Measurements from ENCODE around the gene TOR3A. TPM values are rescaled to one million over a fixed set of nuclear protein-coding genes. Genes with fewer than 3 reads are reported as not detected.

TOR3A gene
- polyA plus RNA-seq, 1 donor = 19.6 TPM

DNA sequence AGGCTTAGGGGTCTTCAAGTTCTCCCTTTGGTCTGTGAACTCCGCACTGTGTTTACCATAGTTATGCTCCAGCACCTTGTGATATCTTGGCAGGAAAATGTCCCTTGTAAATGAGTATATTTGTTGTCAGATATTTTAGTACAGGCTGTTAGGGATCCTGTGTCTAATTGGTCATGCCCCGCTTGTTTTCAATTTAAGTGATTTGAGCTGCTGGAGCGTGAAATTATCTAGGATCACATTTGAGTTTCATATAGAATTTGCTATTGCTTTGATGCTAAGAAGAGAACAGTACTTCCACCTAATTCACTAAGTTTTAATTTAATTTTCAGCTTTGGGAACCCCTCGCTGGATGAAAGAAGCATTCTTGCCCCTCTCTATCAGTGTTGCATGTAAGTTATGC, 15.4 kb upstream of the TOR3A start:
- H3K4me1 ChIP-seq (ENCODE audit: control insufficient read depth, insufficient read depth, low read length) = no peaks in the 10 kb centered on the region
- DNase-seq = no peak
- no peaks in the 10 kb centered on the region for H3K9me3 ChIP-seq (ENCODE audit: control insufficient read depth, low read depth, low read length)
- peaks cover 53% of the 10 kb centered on the region for H3K36me3 ChIP-seq (ENCODE audit: control insufficient read depth, insufficient read depth, low read length)
- no peak overlapping the region for H3K27ac ChIP-seq (ENCODE audit: low read length)
- no peaks in the 10 kb centered on the region for H3K27me3 ChIP-seq (ENCODE audit: control insufficient read depth, insufficient read depth, low read length)
- no peak overlapping the region for H3K4me3 ChIP-seq (ENCODE audit: low read length)
- WGBS (ENCODE audit: insufficient coverage, low lambda C conversion rate) = 96% methylated on average over 4 of the region's 4 CpGs

DNA sequence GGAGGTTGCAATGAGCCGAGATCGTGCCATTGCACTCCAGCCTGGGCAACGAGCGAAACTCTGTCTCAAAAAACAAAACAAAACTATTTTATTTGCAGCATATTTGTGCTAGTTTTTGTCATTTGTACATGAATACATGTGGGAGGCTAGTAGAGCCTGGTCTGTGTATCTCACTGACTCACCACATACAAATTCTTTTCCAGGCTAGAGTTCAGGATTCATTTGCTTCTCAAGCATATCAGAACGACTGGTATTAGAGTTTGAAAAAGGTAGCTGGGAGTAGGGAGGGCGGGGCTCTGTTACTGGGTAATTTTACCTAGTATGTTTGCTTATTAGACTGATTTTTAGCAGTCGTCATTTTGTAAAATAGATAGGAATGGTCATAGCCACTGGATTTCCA, 4.5 kb upstream of the TOR3A start:
- Histone ChIP-seq H3K9me3 (ENCODE audit: control insufficient read depth, low read depth, low read length) (no peaks in the 10 kb centered on the region), H3K4me3 (ENCODE audit: low read length) (no peak overlapping the region), H3K4me1 (ENCODE audit: control insufficient read depth, insufficient read depth, low read length) (peaks cover 6% of the 10 kb centered on the region), H3K27ac (ENCODE audit: low read length) (no peak overlapping the region), H3K27me3 (ENCODE audit: control insufficient read depth, insufficient read depth, low read length) (no peaks in the 10 kb centered on the region), H3K36me3 (ENCODE audit: control insufficient read depth, insufficient read depth, low read length) (peaks cover 12% of the 10 kb centered on the region)
- DNase-seq = no peak
- WGBS (ENCODE audit: insufficient coverage, low lambda C conversion rate) = 60% methylated on average over 1 of the region's 7 CpGs

DNA sequence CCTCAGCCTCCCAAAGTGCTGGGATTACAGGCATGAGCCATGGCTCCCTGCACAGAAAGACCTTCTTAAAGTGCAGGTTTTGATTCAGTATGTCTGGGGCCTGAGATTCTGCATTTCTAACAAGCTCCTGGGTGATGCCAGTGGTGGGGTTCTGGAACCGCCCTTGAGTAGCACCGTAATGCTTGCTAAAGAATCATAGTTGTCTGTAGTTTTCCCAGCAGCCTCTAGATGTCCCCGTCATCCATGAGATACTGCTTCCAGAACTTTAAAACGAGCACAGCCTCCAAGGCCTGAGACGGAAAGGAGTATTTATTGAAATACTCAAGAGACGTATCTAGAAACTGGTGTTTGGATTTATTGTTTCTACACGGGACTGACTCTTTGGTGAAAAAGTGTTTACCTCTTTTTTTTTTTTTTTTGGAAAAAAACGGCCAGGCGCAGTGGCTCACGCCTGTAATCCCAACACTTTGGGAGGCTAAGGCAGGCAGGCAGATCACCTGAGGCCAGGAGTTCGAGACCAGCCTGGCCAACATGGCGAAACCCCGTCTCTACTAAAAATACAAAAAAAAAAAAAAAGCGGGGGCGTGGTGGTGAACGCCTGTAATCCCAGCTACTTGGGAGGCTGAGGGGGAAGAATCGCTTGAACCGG, 2.6 kb upstream of the TOR3A start:
- peak; percentile 49 to 60 for DNase-seq
- H3K4me1 ChIP-seq (ENCODE audit: control insufficient read depth, insufficient read depth, low read length) = peaks cover 11% of the 10 kb centered on the region
- H3K9me3 ChIP-seq (ENCODE audit: control insufficient read depth, low read depth, low read length) = no peaks in the 10 kb centered on the region
- H3K27ac ChIP-seq (ENCODE audit: low read length) = no peak overlapping the region
- H3K27me3 ChIP-seq (ENCODE audit: control insufficient read depth, insufficient read depth, low read length) = no peaks in the 10 kb centered on the region
- H3K36me3 ChIP-seq (ENCODE audit: control insufficient read depth, insufficient read depth, low read length) = peaks cover 3% of the 10 kb centered on the region
- no peak overlapping the region for H3K4me3 ChIP-seq (ENCODE audit: low read length)
- 0% methylated on average over 1 of the region's 18 CpGs for WGBS (ENCODE audit: insufficient coverage, low lambda C conversion rate)

DNA sequence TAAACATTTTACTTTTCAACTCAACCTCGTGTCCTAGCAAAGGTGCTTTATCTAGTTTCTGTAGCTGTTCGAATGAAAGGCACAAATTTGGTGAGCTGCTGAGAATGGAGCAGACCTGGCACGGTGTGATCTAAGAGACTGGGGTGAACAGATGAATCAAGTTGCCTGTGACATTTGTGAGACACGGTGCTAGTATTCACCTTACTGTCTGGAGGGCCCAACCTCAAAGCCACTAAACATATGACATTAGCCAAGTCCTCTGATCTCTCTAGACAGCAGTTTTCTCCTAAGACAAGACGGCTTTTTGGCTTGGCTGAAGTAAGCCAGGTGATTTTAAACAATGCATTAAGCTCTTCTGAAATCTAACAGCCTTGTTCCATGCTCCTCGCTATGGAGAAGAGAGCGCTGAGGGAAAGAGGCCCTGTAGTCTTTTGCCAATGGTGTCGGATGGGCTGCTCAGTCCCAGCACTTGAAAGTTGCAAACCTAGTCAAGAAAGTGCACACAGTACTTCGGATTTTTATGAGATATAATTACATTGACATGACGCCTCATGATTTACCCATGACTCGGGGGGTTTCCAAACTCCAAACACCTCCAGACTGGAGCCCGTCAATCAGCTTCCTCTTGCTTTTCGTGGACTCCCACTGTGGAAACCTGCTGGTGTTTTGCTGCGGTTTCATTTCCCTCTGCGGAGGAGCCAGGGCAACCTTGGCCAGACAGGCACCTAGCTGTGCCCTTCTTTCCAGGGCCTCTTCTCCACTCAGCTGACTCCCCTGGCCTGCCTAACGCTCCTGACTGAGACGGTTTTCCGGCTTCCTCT, 794 bp upstream of the TOR3A start:
- Histone ChIP-seq H3K36me3 (ENCODE audit: control insufficient read depth, insufficient read depth, low read length) (peaks cover 13% of the 10 kb centered on the region), H3K27me3 (ENCODE audit: control insufficient read depth, insufficient read depth, low read length) (no peaks in the 10 kb centered on the region), H3K9me3 (ENCODE audit: control insufficient read depth, low read depth, low read length) (no peaks in the 10 kb centered on the region), H3K4me3 (ENCODE audit: low read length) (peak overlapping the region; percentile 73), H3K27ac (ENCODE audit: low read length) (peak overlapping the region; percentile 50), H3K4me1 (ENCODE audit: control insufficient read depth, insufficient read depth, low read length) (peaks cover 11% of the 10 kb centered on the region)
- WGBS (ENCODE audit: insufficient coverage, low lambda C conversion rate) = 80% methylated on average over 2 of the region's 18 CpGs
- DNase-seq = no peak

DNA sequence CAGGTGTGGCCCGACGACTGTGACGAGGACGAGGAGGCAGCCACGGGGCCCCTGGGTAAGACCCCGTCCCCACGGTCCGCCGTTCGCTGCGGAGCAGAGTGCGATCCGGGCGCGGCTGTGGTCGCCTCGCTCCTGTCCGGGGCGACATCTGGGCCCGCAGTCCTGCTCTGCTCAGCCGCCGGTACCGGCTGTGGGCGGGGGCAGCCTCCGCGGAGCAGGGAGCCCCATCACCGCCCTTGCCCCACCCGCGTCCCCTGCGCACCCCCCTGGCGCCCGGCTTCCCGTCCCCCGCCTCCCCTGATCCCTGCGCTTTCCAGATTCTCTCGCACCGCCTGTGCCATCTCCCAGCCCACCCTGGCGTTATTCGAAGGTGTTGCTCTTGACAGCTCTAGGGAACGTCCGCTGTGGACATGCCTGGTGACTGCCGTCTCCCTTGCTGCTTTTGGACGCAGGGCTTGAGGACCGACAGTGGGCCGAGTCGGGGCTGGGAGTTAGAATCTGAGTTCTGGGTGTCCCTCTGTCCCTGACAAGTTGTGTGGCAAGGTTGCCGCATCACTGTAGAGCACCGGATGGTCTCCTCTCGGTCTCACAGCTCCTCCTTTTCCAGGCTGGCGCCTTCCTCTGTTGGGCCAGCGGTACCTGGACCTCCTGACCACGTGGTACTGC, 596 bp downstream of the TOR3A start:
- Histone ChIP-seq H3K27me3 (ENCODE audit: control insufficient read depth, insufficient read depth, low read length) (no peaks in the 10 kb centered on the region), H3K9me3 (ENCODE audit: control insufficient read depth, low read depth, low read length) (no peaks in the 10 kb centered on the region), H3K4me1 (ENCODE audit: control insufficient read depth, insufficient read depth, low read length) (peaks cover 11% of the 10 kb centered on the region), H3K4me3 (ENCODE audit: low read length) (peak overlapping the region; percentile 73), H3K27ac (ENCODE audit: low read length) (peak overlapping the region; percentile 50), H3K36me3 (ENCODE audit: control insufficient read depth, insufficient read depth, low read length) (peaks cover 21% of the 10 kb centered on the region)
- DNase-seq = peak in 1 of 2 donors; percentile 60
- no CpG with 5 or more reads among the region's 52 CpGs for WGBS (ENCODE audit: insufficient coverage, low lambda C conversion rate)

DNA sequence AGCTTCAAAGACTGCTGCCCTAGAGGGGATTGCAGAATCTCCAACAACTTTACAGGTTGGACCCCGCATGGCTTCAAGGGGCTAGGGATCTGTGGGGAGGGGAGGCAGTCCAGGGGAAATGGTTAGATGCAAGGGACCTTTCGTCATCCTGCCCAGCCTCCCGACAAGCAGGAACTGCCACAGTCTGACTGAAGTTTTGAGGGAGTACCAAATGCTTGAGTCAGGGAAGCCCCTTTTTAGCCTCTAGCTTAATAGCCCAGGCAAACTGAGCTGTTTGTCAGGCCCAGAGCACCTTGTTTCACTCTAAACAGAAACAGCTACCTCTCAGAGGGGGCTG, 1.1 kb downstream of the TOR3A start:
- no peak overlapping the region for H3K27ac ChIP-seq (ENCODE audit: low read length)
- peaks cover 11% of the 10 kb centered on the region for H3K4me1 ChIP-seq (ENCODE audit: control insufficient read depth, insufficient read depth, low read length)
- peak overlapping the region; percentile 73 for H3K4me3 ChIP-seq (ENCODE audit: low read length)
- no peaks in the 10 kb centered on the region for H3K27me3 ChIP-seq (ENCODE audit: control insufficient read depth, insufficient read depth, low read length)
- DNase-seq = no peak
- peaks cover 24% of the 10 kb centered on the region for H3K36me3 ChIP-seq (ENCODE audit: control insufficient read depth, insufficient read depth, low read length)
- H3K9me3 ChIP-seq (ENCODE audit: control insufficient read depth, low read depth, low read length) = no peaks in the 10 kb centered on the region
- WGBS (ENCODE audit: insufficient coverage, low lambda C conversion rate) = no CpG with 5 or more reads among the region's 3 CpGs

DNA sequence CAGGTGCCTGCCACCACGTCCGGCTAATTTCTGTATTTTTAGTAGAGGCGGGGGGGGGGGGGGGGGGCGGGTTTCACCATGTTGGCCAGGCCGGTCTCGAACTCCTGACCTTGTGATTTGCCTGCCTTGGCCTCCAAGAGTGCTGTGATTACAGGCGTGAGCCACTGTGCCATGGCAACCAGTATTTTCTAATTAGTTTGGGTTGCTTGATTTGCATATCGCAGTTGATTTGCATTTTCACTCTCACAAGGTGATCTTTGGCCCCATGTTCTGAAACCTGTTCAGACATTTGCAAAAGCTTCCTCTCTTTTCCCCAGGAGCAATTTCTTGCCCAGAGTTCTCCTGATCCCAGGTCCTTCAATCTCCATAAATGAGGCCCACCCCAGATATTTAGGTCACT, 1.7 kb downstream of the TOR3A start:
- DNase-seq = peak in 1 of 2 donors; percentile 34
- H3K9me3 ChIP-seq (ENCODE audit: control insufficient read depth, low read depth, low read length) = no peaks in the 10 kb centered on the region
- peaks cover 11% of the 10 kb centered on the region for H3K4me1 ChIP-seq (ENCODE audit: control insufficient read depth, insufficient read depth, low read length)
- H3K4me3 ChIP-seq (ENCODE audit: low read length) = no peak overlapping the region
- no peak overlapping the region for H3K27ac ChIP-seq (ENCODE audit: low read length)
- no peaks in the 10 kb centered on the region for H3K27me3 ChIP-seq (ENCODE audit: control insufficient read depth, insufficient read depth, low read length)
- H3K36me3 ChIP-seq (ENCODE audit: control insufficient read depth, insufficient read depth, low read length) = peaks cover 24% of the 10 kb centered on the region
- 80% methylated on average over 1 of the region's 8 CpGs for WGBS (ENCODE audit: insufficient coverage, low lambda C conversion rate)

DNA sequence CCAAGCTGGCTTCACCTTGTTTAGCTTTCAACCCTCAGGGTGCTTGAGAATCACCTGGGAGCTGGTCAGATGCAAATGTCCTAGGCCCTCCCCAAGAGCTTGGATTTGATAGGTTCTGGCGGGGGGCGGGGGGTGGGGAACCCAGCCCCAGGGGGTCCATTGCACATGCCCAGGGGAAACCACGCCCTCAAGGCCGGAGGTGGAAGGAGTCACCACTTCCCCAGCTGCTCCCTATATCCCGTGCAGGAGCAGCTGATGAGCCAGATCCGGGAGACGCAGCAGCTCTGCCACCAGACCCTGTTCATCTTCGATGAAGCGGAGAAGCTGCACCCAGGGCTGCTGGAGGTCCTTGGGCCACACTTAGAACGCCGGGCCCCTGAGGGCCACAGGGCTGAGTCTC, 5.8 kb downstream of the TOR3A start:
- Histone ChIP-seq H3K27me3 (ENCODE audit: control insufficient read depth, insufficient read depth, low read length) (no peaks in the 10 kb centered on the region), H3K27ac (ENCODE audit: low read length) (no peak overlapping the region), H3K36me3 (ENCODE audit: control insufficient read depth, insufficient read depth, low read length) (peaks cover 56% of the 10 kb centered on the region), H3K9me3 (ENCODE audit: control insufficient read depth, low read depth, low read length) (no peaks in the 10 kb centered on the region), H3K4me1 (ENCODE audit: control insufficient read depth, insufficient read depth, low read length) (peaks cover 5% of the 10 kb centered on the region), H3K4me3 (ENCODE audit: low read length) (no peak overlapping the region)
- DNase-seq = no peak
- WGBS (ENCODE audit: insufficient coverage, low lambda C conversion rate) = no CpG with 5 or more reads among the region's 11 CpGs

DNA sequence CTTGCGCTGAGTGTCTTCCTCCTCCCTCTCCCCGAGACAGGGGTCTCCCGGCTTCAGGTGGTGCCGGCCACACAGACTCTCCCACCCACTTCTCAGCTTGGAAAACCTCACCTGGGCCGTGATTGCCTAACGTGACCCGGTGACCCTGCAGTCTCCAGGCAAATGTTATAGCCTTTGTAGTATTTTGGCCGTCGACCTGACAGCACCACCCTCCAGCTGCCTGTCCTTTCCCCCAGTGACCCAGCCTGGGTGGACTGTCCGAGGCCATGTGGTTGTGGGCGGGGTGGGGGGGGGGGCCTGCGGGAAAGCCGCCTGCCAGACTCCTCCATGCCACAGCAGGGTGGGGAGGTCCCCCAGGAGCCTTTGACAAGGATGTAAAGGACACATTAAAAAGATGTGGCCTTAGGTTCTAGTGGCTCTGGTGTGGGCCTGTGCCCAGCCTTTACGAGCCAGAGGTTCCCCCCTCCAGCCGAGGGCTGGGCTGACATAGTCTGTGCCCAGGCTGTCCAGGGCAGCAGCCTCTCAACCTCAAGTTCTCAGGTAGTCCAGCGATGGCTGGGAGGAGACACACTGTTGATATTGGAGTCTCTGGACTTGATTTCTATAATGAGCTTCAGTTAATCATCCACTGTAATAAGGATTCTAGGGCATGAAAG, 8.1 kb downstream of the TOR3A start:
- WGBS (ENCODE audit: insufficient coverage, low lambda C conversion rate) = no CpG with 5 or more reads among the region's 16 CpGs
- Histone ChIP-seq H3K27ac (ENCODE audit: low read length) (no peak overlapping the region), H3K36me3 (ENCODE audit: control insufficient read depth, insufficient read depth, low read length) (peaks cover 74% of the 10 kb centered on the region)

DNA sequence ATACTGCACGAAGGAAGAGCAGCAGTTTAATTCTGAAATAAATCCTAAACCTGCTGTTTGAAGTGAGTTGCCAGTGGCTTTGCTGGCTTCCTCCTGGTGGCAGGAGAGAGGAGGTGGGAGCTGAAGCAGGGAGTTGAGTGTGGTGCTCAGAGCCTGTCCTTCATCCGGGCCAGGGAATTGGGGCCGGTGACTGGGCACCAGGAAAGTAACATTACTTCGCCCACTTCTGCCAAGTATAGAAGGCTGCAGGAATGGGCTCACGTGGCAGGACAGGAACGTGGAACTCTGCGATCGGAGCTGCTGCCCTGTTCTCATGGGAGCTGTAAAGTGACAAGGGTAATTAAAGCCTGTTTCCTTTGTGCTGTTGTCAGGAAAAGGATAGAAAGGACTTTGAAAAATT, 8.7 kb downstream of the TOR3A start:
- WGBS (ENCODE audit: insufficient coverage, low lambda C conversion rate) = no CpG with 5 or more reads among the region's 8 CpGs
- H3K27ac ChIP-seq (ENCODE audit: low read length) = no peak overlapping the region
- no peaks in the 10 kb centered on the region for H3K27me3 ChIP-seq (ENCODE audit: control insufficient read depth, insufficient read depth, low read length)
- no peaks in the 10 kb centered on the region for H3K4me1 ChIP-seq (ENCODE audit: control insufficient read depth, insufficient read depth, low read length)
- H3K9me3 ChIP-seq (ENCODE audit: control insufficient read depth, low read depth, low read length) = no peaks in the 10 kb centered on the region
- peaks cover 79% of the 10 kb centered on the region for H3K36me3 ChIP-seq (ENCODE audit: control insufficient read depth, insufficient read depth, low read length)
- no peak for DNase-seq
- no peak overlapping the region for H3K4me3 ChIP-seq (ENCODE audit: low read length)

More for the DNA sequence above, 8.1 kb downstream of the TOR3A start:
- Histone ChIP-seq H3K9me3 (ENCODE audit: control insufficient read depth, low read depth, low read length) (no peaks in the 10 kb centered on the region), H3K27me3 (ENCODE audit: control insufficient read depth, insufficient read depth, low read length) (no peaks in the 10 kb centered on the region), H3K4me1 (ENCODE audit: control insufficient read depth, insufficient read depth, low read length) (no peaks in the 10 kb centered on the region), H3K4me3 (ENCODE audit: low read length) (no peak overlapping the region)
- DNase-seq = no peak

Data from large intestine (tissue), 3 donors.